GM21526 (cell line): ENCODE data around the gene ABCA9.

Experiments
- ATAC-seq: cut with Tn5 transposase; IDR thresholded peaks from one replicate; pipeline ENCODE4 v1.9.1; 2021; ENCODE audit warnings: moderate library complexity; ENCODE audit not compliant: unreplicated experiment, low FRiP score

ABCA9 gene

DNA sequence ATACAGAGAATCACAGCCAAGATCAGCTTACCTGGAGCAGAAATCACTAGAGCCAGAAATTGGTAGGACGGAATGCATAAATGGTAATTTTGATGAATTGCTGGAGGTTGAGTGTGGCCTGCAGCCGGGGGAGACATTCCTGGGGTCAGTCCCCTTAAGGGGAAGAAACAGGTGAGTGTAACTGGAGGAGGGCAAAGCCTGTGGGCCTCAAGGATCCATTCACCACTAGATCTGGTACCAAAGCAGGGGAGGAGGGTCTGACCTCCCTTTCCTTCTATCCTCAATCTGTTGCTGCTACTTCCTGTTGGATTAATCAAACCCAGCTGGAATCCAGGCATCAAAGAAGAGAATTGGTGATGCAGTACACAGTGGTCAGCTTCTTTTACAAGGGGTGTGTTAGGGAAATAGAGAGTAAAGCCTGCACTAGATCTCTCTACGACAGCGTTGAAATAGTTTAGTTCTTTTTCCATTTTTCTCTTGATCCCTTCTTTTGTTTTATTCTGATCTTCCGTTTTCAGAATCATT is 8.6 kb upstream of the ABCA9 start:
- no peak for ATAC-seq

DNA sequence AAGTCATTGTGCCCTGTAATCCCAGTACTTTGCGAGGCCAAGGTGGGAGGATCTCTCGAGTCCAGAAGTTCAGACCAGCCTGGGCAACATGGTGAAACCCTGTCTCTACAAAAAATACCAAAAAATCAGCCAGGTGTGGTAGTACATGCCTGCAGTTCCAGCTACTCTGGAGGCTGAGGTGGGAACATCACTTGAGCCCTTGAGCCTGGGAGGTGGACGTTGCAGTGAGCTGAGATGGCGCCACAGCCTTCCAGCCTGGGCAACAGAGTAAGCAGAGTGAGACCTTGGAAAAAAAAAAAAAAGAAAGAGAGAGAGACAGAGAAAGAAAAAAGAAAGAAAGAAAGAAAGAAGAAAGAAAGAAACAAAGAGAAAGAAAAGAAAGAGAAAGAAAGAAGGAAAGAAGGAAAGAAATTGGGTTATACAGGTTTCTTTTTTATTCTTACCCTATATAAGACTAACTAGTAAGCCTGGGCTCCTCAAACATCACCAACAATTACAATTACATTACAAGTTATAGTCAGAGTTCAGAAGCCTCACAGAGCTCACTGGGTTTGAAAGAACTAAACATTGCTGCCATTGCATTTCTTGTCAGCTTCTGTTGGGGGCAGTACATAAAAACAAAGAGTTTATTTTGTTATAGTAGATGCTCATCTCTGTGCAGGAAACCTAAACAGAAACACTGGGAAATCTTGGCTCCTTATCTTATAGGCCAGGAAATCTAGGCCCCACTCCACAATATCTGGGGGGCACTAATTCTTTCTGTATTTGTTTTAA is 6.7 kb upstream of the ABCA9 start:
- no peak for ATAC-seq

DNA sequence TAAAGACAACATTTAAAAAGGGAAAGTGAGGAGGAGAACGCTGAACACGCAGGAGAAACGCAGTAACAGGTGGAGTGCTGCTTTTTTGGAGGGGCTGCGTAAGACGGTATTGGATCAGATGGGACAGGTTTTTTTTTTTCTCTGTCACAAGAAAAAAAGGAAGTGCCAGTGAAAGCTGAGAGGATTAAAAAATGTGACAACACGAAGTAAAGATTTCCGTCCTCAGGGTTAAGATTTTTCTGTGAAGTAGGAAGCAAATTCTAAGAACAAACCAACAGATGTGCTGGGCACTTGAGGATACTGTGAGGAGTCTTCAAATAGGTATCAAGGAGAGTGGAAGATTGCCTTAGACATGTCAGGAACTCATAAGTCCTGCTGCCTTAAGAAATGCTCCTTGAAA is 5.8 kb upstream of the ABCA9 start:
- no peak for ATAC-seq

DNA sequence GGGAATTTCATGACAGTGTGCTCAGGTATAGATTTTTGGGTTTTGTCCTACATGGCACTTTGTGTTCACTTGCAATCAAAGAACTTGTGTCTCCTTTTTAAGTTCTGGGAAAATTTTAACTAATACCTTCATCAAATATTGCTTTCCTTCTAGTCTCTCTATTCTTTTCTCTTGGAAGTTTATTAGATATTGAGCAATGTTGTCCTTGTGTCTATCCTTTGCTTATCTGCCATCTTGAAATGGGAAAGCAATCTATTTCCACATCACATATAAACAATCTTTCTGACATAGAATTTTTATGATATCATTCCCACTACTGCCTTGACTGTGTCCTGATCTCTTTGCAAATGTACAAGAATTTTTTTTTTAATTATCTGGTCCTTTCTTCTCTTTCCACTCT is 4.4 kb upstream of the ABCA9 start:
- ATAC-seq: no peak

DNA sequence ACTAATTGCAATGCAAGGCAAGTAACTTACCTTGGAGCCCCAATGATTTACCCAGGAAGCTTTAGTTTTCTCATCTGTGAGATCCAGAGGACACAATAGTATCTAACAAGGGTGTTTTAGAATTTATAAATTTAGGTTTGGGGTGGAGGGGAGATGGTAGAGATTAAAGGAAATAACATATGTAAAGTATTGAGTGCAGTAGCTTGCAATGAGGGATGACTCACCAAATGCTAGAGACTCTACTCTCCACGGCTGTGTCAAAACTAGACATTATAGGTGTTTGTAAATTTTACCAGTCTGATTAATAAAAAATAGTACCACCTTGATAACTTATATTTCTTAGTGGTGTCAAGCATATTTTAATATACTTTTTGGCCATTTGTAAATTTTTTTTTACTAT is 3.7 kb upstream of the ABCA9 start:
- no peak for ATAC-seq

DNA sequence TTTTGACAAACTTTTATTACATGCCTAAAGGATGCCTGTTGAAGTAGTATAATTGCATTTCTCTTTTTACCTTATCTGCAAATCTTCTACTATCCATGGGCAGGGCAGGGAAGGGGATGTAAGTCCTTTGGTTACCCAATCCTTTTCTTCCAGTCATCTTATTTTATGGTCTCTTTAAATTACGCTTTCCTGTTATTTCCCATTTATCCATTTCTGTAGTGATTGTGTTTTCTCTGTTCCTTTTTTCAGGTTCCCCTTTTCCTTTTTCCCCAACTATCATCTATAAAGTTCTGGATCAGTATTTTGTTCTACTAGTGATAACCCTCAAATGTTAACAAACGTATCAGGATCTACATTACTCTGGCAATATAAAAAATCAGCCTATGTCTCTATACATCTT is 3.3 kb upstream of the ABCA9 start:
- ATAC-seq: no peak

DNA sequence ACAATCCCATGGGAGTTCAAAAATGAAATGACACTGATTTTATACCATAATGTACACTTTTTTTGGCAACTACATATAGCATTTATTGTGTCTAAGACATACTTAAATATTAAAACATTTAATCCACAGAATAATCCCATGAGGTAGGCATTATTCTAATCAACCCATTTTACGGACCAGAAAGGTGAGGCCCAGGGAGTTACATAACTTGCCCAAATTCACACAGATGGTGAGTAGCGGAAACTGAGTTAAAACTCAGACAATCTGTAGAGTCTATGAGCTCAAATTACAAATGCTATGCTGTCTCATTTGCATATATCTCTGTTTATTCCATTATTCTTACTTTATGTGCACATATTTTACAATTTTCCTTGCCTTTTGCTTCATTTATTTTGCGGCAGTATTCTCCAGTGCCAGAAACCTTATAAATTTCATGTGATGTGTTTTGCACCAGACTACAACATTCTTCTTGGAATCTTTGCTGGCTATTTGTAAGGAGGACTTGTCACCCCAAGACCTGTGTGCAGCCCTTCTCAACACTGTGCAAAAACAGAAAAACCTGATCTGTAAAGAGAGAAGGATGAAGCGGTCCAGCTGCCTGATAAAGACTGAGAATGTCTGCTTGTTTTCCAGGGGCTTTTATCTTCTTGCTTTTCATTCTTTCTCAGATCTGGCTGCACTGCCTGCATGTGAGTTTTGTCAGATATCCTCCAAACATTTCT is 2.3 kb upstream of the ABCA9 start:
- no peak for ATAC-seq

DNA sequence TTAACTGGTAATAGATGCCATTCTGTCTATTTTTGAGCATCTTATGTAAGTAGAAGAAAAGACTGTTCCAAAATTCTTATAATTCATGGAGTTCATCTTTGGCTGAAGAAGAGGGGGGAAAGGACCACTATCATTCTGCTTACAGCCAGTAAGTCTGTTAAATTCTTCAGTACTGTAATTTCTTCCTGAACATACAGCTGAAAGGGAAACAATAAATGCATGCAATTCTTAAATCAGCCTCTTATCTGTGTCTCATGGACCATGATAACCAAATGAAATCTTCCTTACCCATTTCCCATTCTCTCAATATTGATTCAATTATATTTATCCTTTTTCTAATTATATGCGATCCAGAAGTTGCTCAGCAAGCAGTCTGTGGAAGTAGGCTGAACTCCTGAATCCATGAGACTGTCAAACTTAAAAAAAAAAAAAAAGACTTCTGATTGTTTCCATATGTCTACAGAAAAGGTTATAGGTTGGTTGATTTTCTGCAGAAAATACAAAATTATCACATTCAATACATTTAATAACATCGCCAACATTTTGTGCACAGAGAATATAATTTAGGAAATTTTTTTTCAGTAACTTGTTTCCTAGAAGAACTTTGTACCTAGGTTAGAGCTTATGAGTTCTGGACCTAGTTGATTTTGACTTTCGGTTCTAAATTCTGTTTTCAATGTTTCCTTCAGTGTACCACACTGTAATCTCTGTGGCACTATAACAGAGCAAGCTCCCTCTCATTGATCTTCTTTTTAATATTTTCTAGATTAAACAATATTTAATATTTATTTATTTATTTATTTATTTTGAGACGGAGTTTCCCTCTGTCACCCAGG is 1.2 kb upstream of the ABCA9 start:
- no peak for ATAC-seq

DNA sequence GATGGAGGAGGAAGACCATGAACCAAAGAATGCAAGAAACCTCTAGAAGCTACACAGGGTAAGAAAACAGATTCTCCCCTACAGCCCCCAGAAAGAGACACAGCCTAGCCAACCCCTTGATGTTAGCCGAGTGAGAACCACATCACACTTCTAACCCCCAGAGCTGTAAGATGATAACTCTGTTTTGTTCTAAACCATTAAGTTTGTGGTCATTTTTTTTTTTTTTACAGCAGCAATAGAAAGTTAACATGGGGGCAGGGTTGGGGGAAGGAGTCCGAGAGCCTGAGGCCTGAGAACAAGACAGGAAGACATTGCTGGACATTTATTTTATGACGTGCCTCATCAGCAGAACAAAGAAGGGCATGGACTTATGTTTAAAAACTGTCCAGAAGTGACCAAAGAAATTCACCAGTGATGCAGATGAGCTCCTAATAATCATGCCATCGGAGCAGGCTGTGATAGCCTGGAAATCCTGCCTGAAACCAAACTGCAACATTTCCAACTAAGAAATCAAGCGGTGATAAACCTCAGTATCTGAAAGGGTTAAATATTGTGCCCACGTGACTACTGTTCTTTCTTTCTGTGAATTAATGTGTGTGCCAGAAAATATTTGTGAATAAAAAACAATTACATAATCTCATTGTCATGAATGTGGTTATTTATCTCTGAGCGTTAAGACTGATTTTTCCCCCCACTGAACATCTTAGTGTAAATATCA is 1.1 kb downstream of the ABCA9 start:
- no peak for ATAC-seq

DNA sequence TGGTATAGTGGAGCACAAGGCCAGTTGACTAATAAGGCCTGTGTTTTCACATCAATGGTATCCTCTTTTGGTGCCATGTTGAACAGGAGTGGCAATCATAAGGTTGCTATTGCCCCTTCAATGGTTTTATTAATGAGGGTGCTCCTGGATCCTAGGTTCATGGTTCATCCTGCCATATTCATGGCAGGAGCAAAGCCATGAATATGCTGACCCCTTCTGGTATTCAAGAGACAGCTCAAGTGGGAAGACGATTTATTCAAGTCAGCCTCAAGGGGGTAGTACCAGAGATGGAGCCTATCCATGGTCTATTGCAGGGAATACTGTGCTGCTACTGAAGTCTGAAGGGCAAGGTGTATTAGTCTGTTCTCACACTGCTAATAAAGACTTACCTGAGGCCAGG is 2.6 kb downstream of the ABCA9 start:
- ATAC-seq: no peak

DNA sequence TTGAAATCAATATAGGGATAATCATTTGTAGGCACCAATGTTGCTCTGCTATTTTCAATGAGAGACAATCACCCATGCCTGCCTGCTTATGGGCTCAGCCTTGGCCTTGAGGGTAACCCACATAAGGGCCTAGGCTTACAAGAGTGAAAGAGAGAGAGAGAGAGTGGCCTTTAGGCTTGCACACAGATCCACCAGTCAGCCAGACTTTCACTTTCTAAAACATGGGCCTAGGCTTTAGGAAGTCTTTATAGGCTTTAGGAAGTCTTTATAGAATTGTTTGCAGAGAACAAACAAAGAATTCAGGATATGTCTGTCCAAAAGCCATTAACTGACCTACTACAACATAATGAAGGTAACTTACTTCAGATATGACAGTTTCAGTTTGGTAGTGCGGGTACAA is 3.4 kb downstream of the ABCA9 start:
- no peak for ATAC-seq

DNA sequence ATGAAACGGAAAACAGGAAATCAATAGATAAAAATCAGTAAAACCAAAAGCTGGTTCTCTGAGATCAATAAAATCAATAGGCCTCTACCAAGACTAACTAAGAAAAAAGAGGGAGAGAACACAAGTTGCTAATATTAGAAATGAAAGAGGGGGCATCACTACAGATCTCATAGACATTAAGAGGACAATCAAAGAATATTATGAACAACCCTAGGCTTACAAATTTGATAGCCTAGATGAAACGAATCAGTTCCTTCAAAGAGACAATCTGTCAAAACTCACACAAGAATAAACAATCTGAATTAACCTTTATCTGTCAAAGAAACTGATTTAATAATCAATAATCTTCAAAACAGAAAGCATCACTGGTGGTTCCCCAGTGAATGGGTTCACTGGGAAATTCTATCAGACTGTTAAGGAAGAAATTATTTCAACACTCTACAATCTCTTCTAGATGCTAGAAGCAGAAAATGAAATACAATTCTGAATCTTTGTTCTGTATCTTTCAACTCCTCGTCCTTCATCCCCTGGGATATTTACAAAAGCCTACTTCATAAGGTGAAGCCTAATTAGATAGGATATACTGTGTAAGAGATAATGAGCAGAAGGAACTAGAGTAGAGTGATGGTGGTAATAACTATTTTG is 4.4 kb downstream of the ABCA9 start:
- ATAC-seq: no peak

DNA sequence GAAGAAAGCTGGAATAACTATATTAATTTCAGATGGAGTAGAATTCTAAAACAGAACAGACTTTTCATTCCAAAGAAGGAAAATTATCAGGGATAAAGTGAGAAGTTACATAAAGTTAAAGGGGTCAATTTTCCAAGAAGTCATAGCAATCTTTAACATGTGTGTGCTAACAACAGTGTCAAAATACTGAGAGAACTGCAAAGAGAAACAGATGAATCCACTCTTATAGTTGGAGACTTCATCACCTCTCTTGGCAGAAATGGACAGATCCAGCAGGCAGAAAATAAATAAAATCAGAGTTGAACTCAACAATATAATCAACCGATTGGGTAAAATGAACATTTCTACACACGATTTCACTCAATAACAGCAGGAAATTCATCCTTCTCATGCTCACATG is 5.4 kb downstream of the ABCA9 start:
- ATAC-seq: no peak

DNA sequence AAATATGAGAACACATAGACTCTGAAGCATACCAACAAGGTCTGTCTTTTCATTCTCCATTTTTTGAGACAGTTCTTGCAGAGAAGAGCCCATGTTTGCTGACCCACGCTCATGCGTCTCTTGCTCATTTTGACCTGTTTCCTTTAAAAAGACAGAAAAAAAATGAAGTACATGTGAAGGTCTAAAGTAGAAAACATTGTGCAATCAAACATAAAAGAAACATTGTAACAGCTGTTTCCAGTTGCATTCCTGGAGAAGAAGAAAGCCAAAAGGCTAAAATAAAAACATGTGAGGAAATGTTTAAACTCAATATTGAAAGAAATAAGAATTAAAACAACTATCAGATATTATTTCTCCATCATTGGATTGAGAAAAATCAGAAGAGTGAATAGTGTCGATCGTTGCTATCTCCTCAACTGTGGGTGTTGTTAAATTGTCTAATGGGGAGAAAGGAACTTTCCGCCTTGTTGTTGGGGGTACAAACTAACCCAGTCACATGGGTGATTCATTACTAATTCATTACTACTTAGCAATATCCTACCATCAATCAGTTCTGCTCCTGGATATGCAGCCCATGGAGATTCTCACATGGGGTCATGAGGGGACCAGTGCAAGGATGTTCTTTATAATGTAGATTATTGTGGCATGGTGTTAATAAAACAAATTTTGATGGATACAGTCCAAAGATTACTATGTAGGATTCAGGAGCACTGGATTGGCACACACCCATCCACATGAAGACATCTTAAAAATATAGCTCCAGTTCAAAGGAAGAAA is 9.5 kb downstream of the ABCA9 start:
- no peak for ATAC-seq

DNA sequence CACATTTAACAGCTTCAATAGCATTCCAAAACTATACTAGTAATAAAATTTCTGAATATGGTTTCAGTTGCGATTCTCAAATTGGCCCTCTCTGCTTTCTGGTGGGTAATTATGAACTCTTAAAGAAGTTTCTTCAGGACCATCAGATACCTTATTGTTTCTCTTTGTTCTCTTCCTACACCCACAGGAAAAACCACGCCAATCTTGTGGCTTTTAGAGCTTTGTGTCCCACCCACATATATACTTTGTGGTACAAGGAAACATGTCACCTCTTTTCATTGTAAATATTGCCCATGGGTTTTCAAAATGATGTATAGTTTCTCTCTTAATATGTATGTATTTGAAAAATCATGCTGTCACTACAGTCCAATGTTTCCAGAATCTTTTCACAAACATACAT is 12.1 kb downstream of the ABCA9 start:
- ATAC-seq: no peak

DNA sequence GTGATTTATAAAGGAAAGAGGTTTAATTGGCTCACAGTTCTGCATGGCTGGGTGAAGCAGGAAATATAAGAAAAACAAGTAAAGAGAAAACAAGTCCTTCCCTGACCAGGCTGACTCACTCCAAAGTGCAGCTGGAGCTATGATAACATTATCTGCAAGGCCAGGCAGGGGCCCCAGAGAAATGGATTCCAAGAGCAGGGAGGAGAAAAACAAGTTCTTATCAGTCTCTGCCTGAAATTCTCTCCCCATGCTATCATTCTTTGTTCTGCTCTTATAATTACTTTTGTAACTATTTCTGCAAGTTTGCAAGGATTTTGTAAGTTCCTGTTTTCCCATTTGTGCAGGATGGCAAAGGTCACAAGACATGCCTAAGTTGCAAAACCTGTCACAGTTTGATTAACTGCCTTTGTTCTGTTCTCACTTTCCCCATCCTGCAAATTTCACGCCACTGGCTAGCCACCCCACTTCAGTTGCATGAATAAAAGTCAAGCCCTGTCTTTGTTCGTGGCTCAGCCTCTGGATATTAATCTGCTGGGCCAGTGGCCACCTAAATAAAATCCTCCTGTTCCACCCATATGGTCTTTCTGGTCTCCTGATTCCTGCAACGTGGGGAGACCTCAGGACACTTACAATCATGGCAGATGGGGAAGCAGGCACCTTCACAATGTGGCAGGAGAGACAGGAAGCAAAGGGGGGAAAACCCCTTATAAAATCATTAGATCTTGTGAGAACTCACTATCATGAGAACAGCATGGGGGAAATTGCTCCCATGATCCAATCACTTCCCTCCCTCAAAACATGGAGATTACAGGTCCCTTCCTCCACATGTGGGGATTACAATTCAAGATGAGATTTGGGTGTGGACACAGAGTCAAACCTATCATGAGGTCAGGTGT is 13.1 kb downstream of the ABCA9 start:
- no peak for ATAC-seq

DNA sequence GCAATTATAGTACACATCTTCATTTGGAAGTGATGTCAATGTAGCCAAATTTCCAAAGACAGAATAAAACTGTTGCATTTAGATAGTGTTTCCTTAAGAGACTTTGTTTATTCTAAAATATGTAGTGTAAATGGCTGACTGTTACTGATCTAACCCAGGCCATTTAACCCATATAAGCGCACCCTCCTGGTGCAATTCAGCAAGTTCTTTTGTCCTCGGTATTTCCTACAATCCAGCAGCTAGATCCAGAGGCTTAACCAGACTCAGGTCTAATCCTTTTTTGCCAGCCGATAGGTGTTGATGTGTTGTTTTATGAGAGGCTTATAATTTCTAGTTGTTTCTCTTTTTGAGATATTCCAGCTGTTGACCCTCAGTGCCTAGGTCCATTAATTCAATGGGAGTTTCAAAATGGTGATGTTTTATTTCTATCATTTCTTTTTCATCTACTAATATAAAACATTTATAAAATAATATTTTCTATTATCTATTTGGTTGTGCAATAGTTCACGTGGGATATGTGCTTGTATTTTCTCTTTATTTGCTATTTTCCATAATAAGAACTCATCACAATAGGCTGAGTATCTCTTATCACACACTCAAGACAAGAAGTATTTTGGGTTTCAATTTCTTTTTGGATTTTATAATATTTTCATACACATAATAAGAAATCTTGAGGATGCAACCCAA is 14.5 kb downstream of the ABCA9 start:
- ATAC-seq: no peak

DNA sequence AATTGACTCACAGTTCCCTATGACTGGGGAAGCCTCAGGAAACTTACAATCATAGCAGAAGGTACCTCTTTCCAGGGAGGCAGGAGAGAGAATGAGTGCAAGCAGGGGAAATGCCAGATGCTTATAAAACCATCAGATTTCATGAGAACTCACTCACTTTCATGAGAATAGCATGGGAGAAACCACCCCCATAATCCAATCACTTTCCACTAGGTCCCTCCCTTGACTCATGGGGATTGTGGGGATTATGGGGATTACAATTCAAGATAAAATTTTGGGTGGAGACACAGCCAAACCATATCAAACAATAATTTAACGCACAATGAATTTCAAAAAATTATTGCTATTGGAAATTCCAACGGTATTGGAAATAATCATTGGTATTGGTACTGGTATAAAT is 15.1 kb downstream of the ABCA9 start:
- ATAC-seq: no peak
